Hepatocyte (in vitro differentiated cells): ENCODE measurements around the gene RIMBP2.

Experiments used
- CTCF ChIP-seq: fragments of 200-600 bp; sonication (generic); IDR thresholded peaks from 2 replicates; pipeline ENCODE4 v1.5.1; 2016; ENCODE audit warnings: antibody characterized with exemption, mild to moderate bottlenecking; ENCODE audit not compliant: poor library complexity
- EZH2phosphoT487 ChIP-seq: fragments of 200-600 bp; sonication (generic); IDR thresholded peaks from one replicate; pipeline ENCODE4 v1.6.1; 2018; ENCODE audit warnings: antibody characterized with exemption, mild to moderate bottlenecking, low read depth, moderate library complexity; ENCODE audit not compliant: unreplicated experiment, severe bottlenecking

- TF ChIP-seq CTCF (no peak), EZH2phosphoT487 (no peak)
Measured at GRCh38 chr12:130436741-130437501, 279.2 kb downstream of the RIMBP2 start.
